Testis (tissue), 2 donors: ENCODE measurements around the gene NCK2.

Source experiments
- POLR2A ChIP-seq: fragments of 450-650 bp; IDR thresholded peaks from one replicate; pipeline ENCODE4 v1.6.1; 2017; ENCODE audit warnings: antibody characterized with exemption, mild to moderate bottlenecking, moderate library complexity
- TF ChIP-seq, protein P1 (sequence below), 3 experiments: fragments of 450-650 bp in 2 of 3; fragments of 200-600 bp in 1 of 3; sonication (generic) in 1 of 3; IDR thresholded peaks; one replicate each; pipeline ENCODE4 v1.5.1; 2016 to 2019; ENCODE audit warnings: antibody characterized with exemption in 3 of 3, mild to moderate bottlenecking in 2 of 3, moderate library complexity in 1 of 3

DNA sequence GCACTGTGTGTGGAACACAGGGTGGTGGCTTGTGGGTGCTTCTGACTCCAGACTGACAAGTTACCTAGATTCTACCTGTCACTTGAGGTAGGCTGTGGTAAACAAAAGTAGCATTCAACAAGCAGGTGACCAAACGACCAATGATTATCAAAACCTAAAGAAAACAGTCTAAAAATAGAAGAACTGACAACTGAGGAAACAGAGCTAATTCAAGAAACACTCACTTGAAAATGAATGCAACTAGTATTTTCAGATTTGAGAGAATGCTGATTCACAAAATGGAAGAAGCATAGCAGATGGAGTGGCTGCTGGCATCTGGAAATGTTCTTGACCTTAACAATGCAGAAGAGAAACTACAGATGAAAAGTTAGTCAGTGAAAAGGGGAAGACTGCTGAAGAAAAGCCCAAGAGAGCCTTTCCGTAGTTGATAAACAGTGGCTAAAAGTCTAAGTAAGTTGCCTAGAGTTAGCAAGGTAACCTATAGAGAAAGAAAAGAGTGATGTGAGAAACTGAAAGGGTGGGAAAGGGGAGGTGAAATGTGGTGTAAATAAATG lies 170.4 kb downstream of the NCK2 start:
- TF ChIP-seq POLR2A, result no peak
- TF ChIP-seq, protein P1, sequence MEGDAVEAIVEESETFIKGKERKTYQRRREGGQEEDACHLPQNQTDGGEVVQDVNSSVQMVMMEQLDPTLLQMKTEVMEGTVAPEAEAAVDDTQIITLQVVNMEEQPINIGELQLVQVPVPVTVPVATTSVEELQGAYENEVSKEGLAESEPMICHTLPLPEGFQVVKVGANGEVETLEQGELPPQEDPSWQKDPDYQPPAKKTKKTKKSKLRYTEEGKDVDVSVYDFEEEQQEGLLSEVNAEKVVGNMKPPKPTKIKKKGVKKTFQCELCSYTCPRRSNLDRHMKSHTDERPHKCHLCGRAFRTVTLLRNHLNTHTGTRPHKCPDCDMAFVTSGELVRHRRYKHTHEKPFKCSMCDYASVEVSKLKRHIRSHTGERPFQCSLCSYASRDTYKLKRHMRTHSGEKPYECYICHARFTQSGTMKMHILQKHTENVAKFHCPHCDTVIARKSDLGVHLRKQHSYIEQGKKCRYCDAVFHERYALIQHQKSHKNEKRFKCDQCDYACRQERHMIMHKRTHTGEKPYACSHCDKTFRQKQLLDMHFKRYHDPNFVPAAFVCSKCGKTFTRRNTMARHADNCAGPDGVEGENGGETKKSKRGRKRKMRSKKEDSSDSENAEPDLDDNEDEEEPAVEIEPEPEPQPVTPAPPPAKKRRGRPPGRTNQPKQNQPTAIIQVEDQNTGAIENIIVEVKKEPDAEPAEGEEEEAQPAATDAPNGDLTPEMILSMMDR (IDR thresholded peaks at IDR 0.05), result no peak
